EL (cell line): ENCODE results near the gene AMOTL1.
A peak's percentile ranks its signal among the peaks of the same experiment; 100 is the strongest.
"Not testable (repeated sequence)": the region's sequence is repeated elsewhere in the genome, so short reads cannot be mapped to it uniquely, and the experiment has no call there.

Experiments used
- DNase-seq: peaks from one replicate; pipeline ENCODE4 v3.0.0-alpha.2; 2016

The AMOTL1 gene

GRCh38 chr11:94825481-94825880, 57.3 kb downstream of the AMOTL1 start:
- DNase-seq: no peak

DNA sequence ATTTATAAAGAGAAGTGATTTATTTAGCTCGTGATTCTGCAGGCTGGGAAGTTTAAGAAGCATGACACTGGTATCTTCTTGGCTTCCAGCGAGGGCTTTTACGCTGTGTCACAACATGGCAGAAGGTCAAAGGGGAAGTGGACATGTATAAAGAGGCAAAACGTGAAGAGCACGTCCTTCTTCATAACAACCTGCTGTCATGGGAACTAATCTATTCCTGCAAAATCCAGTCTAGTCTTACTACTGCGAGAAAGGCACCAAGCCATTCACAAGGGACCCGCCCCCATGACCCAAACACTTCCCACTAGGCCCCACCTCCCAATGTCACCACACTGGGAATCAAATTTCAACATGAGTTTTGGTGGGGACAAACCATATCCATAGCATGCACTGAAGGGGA, 58.3 kb downstream of the AMOTL1 start:
- DNase-seq: no peak

- DNase-seq: no peak
Observed at GRCh38 chr11:94828088-94828487, 59.9 kb downstream of the AMOTL1 start.

- DNase-seq: peak; percentile 8
Observed at GRCh38 chr11:94830722-94831510, 62.8 kb downstream of the AMOTL1 start.

DNA sequence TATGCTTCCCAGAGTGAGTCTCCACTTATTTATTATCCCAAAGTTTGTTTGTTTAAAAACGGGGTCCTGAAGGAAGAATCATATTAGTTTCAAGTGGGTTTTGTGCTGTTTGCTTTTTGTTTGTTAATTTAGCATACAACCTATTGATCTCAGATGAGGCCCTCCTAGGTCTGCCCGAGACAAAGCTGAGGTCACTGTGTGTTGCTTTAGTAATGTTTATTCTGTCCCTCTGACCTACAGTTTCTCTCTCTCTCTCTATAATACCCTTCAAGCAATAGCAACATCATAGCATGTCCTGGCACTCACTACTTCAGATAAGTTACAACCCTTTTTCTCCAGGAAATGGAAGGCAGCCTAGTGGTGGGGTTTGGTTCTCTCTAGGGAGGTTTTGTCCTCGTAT, 63.4 kb downstream of the AMOTL1 start:
- no peak for DNase-seq

DNA sequence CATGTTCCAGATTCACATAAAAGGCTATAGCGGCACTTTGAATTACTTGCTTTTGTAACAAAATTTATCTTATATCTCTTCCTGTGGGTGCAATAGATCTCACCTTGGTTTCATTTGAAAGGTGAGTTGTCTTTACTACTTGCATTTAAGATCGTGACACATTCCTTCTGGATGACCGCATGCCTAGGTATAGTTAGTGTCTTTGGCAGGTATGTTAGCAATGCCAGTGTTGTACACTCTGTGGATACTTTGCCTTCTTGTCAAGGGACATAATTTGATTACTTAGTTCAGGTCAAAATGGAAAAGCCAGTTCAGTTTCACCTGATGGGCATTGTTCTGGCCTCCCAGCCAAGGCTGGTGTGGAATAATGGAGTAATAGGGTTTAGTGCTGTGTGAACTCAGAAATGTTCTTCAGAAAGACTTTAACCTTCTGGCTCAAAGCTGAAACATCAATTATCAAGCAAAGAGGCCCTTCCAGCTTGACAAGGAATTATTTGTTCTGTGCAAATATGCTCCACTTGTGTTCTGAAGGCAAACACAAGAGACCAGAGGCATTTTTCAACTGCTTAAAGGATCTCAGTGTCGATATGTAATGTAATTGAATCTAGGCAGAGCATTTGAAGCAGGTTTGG, 64.6 kb downstream of the AMOTL1 start:
- DNase-seq: no peak

GRCh38 chr11:94834911-94835593, 66.9 kb downstream of the AMOTL1 start:
- peak; percentile 17 for DNase-seq

- DNase-seq: peak; percentile 39
Observed at GRCh38 chr11:94835594-94835927, 67.4 kb downstream of the AMOTL1 start.

GRCh38 chr11:94837317-94837716, 69.2 kb downstream of the AMOTL1 start:
- DNase-seq: no peak

- DNase-seq: no peak
Observed at GRCh38 chr11:94838027-94838731, 70.0 kb downstream of the AMOTL1 start.

- no peak for DNase-seq
Observed at GRCh38 chr11:94840209-94840608, 72.1 kb downstream of the AMOTL1 start.

GRCh38 chr11:94844031-94844430, 75.9 kb downstream of the AMOTL1 start:
- DNase-seq: no peak

DNA sequence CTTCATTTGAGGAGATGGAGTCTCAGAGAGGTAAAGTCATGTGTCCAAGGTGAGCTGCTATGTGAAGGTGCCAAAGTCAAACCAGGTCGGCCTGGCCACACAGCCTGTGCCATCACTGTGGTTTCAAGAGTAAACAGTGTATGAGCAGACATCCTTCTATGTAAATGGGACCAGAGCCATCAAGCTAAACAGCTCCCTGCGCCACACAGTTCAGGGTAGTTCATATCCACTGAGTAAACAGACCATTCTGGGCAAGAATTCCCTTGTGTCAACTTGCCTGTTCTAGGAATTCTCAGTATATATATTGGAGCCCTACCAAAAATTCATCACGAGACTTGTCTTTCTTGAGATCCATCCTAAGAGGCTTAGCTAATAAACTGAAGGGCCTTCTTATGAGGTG, 77.5 kb downstream of the AMOTL1 start:
- no peak for DNase-seq

DNA sequence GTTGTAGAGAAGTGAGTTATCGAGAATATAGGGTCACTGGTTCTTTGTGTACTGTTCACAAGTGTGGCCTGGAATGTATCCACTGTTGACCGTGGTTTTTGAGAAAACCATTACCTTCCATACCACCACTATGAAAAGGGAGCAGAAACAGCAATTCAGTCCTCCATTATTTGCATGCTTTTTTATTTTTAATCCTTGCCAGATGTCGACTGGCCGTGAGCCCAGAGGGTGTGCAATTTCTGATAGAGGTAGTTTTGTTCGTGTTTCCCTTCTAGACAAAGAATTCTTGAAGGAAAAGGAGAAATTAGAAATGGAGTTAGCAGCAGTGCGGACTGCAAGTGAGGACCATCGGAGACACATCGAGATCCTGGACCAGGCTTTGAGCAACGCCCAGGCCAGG, 81.7 kb downstream of the AMOTL1 start:
- DNase-seq: no peak

DNA sequence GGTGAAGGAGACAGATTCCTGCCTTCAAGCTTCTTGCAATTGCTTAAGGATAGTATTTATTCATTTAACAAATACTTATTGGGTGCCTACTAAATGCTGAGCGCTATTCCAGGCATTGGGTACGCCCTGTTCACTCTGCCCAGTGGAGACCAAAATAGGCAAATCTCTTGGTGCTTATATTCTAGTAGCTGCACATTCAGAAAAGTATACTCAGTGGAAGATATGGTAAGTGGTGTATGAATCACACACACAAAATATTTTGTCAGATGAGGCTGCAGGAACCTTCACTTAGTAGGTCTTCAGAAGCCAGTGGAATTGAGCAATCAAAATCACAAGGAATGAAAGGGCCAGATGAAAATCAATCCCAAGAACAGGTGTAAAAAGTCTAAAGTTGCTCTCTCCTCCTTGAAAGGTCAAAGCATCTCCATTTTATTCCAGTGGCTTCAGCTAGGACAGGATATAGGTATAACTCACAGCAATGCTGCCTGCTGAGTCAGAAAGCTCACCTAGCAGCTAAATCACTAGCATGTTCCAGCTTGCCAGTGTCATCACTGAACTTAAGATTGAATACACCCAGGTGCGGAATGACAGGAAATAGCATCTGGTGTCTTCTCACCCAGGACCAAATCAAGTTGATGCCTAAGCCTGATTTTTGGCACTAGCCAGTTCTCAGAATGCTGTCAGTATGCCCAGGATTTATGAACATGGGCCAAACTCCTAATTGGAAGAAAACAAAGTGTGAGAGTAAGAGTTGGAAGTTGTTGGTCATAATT, 83.9 kb downstream of the AMOTL1 start:
- DNase-seq: no peak

GRCh38 chr11:94853288-94853687, 85.1 kb downstream of the AMOTL1 start:
- DNase-seq: not testable (repeated sequence)

- no peak for DNase-seq
Observed at GRCh38 chr11:94853836-94854235, 85.7 kb downstream of the AMOTL1 start.

DNA sequence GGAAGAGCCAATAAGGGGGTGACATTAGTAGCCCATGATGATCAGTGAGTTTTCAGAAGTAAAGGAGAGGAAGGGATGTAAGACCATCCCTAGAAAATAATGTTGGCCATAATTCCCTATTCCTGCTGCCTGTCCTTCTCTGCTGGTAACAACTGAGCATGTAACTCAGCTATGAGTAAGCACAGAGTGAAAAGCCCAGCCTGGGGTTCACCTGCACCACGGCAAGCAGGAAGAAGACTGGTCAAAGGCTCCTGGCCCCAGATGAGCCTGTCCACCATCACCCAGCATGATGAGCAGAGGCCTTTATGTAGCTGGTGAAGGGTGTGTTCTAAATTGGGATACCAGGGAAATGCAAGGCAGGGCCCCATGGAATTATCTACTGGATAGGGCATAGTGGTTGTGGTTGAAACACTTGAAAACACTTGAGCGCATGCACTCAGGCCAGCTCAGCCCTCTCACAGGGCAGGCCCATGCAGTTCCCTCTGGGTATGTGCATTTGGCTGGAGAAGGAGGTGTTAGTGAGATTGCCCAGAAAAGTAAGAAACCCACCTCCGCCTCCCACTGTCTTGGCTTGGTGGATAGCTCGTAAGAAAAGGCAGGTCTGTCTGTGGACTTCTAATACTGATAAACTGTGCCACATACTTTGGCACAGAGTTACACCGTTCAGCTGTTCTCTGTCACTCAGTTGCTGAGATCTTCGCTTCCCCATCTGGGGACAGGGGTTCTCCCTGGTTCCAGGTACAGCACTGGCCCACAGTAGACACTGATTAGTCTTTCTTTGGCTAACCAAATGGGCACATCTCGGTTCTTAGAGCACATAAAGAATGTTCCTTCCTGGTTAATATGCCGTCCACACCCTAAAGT, 86.8 kb downstream of the AMOTL1 start:
- no peak for DNase-seq

DNA sequence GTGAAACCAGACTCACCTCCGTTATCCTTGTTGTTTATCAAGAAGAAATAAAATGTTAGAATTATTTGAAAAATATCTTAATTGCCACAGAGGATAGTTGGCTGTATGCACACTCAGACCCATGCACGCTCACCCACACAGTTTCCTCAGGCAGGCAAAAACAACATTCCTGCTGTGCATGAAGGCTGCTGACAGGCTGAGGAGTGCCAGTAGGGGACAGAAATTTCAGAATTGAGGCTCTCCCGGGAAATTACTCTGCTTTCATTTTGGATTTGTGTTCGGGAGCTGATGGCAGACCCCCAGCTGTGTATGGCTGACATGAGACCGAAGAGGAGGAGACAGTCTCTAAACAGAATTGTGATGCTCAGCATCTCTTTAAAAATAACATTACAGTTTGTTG, 87.5 kb downstream of the AMOTL1 start:
- DNase-seq: no peak

- no peak for DNase-seq
Observed at GRCh38 chr11:94856443-94856842, 88.3 kb downstream of the AMOTL1 start.

DNA sequence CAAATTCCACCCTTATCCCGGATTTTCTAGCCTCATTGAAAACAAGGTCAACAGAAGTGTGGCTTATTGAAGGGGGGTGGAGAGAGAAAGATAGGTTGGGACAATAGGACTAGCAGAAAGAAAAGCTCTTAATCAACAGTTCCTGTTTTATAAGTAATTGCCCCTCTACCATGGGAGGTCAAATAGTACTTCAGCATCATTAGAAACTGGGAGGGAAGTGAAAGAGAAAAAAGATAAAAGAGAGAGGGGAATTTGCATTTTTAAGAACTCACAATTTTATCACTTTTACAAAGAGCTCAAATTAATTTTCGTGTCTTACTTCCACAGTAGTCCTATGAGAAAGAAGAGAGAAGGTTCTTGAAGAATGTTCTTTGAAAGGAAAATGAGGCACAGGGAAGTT, 89.2 kb downstream of the AMOTL1 start:
- no peak for DNase-seq
